ENCODE measurements around the gene MBLAC1. TPM values are rescaled to one million over a fixed set of nuclear protein-coding genes. Genes with fewer than 3 reads are reported as not detected.
A peak's percentile ranks its signal among the peaks of the same experiment; 100 is the strongest.

Gene MBLAC1
- total RNA-seq, 1 experiment from 2014 or later, result 5.2 TPM

GRCh38 chr7:100101016-100101862, 25.5 kb upstream of the MBLAC1 start, which contains the start of the genes AP4M1 and MCM7:
Gene AP4M1, plus strand, starts transcription at chr7:100101643. Its CDS starts 72 bp downstream, at chr7:100101715.
Gene MCM7, minus strand, starts transcription at chr7:100101397. Its CDS starts 103 bp downstream, at chr7:100101294.
- Histone ChIP-seq H3K4me1 (ENCODE audit: control insufficient read depth, insufficient read depth, low read length) (peaks cover 20% of the 10 kb centered on the region), H3K36me3 (ENCODE audit: control insufficient read depth, insufficient read depth, low read length) (peaks cover 32% of the 10 kb centered on the region), H3K27ac (ENCODE audit: low read length) (peak within 1 kb of the TSS; percentile 93), H3K4me3 (ENCODE audit: low read depth in 2 of 2, low read length in 2 of 2) (peak within 1 kb of the TSS; percentile 82 to 89), H3K27me3 (ENCODE audit: control insufficient read depth, insufficient read depth, low read length) (no peaks in the 10 kb centered on the region), H3K9me3 (ENCODE audit: control insufficient read depth, insufficient read depth, low read depth, low read length) (no peaks in the 10 kb centered on the region)
- TF ChIP-seq POLR2AphosphoS5 (IDR thresholded peaks at IDR 0.05; ENCODE audit: low read depth, low read length), result peak; percentile 52; the same call in 1 of the 2 replicates
- no peak for TF ChIP-seq CTCF (IDR thresholded peaks at IDR 0.05)
- ATAC-seq (peak; percentile 90), DNase-seq (ENCODE audit: low read depth, low spot score) (peak; percentile 90)
- POLR2A ChIA-PET, result interaction anchor here (0.6 to 1.5 kb wide), 12 partner anchors 12 to 597 kb away, joined by 3 to 17 read pairs (median 6); partner anchors contain the start of gene ZKSCAN5
- BruUV-seq (replicated peaks), result no TSS peak
- intact Hi-C loops (cut with micrococcal nuclease; ENCODE audit: unreplicated experiment) (no loop called here), in situ Hi-C loops (cut with HindIII; ENCODE audit: low pct_unique_long_range_greater_than_20kb, low sequenced_read_pairs) (no loop called here)
- CTCF ChIA-PET, result interaction anchor here (0.6 to 1.3 kb wide), 2 partner anchors 23 to 28 kb away, joined by 4 to 5 read pairs; no protein-coding TSS in a partner anchor

- Histone ChIP-seq H3K36me3 (ENCODE audit: control insufficient read depth, insufficient read depth, low read length) (peaks cover 18% of the 10 kb centered on the region), H3K4me3 (ENCODE audit: low read depth in 2 of 2, low read length in 2 of 2) (peak overlapping the region; percentile 82 to 89), H3K9me3 (ENCODE audit: control insufficient read depth, insufficient read depth, low read depth, low read length) (no peaks in the 10 kb centered on the region), H3K27ac (ENCODE audit: low read length) (peak overlapping the region; percentile 90), H3K27me3 (ENCODE audit: control insufficient read depth, insufficient read depth, low read length) (no peaks in the 10 kb centered on the region), H3K4me1 (ENCODE audit: control insufficient read depth, insufficient read depth, low read length) (peaks cover 15% of the 10 kb centered on the region)
- DNase-seq (ENCODE audit: low read depth, low spot score) (no peak), ATAC-seq (no peak)
- intact Hi-C loops (cut with micrococcal nuclease; ENCODE audit: unreplicated experiment) (no loop called here), in situ Hi-C loops (cut with HindIII; ENCODE audit: low pct_unique_long_range_greater_than_20kb, low sequenced_read_pairs) (no loop called here)
- POLR2A ChIA-PET, result interaction anchor here (0.6 to 1.0 kb wide), 3 partner anchors 17 to 951 kb away, joined by 3 read pairs; no protein-coding TSS in a partner anchor
- no peak for TF ChIP-seq REST (IDR thresholded peaks at IDR 0.05; ENCODE audit: insufficient read depth in 1 of 2, low read depth in 2 of 2, low read length in 1 of 2)
- no peak for TF ChIP-seq CTCF (IDR thresholded peaks at IDR 0.05)
- no peak for TF ChIP-seq SIN3A (IDR thresholded peaks at IDR 0.05; ENCODE audit: borderline replicate concordance, insufficient read depth, low read depth, low read length)
- TF ChIP-seq POLR2AphosphoS5 (IDR thresholded peaks at IDR 0.05; ENCODE audit: low read depth, low read length), result no peak
- no peak for TF ChIP-seq TCF7L2 (IDR thresholded peaks at IDR 0.05; ENCODE audit: low read depth, low read length)
- no TSS peak for BruUV-seq (replicated peaks)
- CTCF ChIA-PET, result interaction anchor here (1.3 kb wide), 1 partner anchor 9 kb away, joined by 4 read pairs; no protein-coding TSS in a partner anchor
Observed at GRCh38 chr7:100102950-100103840, 23.6 kb upstream of the MBLAC1 start.

Measured in Panc1 (cell line).